Gastrocnemius medialis (tissue), 4 donors: Measurements from ENCODE around the gene TMOD4. TPM values are rescaled to one million over a fixed set of nuclear protein-coding genes. Genes with fewer than 3 reads are reported as not detected.

Experiments used
- ATAC-seq, 2 donors: fragments of 150-250 bp; one replicate each; pipeline ENCODE4 v1.9.1; 2016
- DNase-seq, 2 donors: peaks; one replicate each; pipeline ENCODE4 v3.0.0-alpha.2; 2019
- H3K27ac ChIP-seq, 4 donors: fragments of 200-600 bp; sonication (generic); 1 replicate in 1 of 4; 2 replicates in 3 of 4; pipeline ENCODE4 v1.5.1; 2016 to 2018; ENCODE audit warnings: mild to moderate bottlenecking in 2 of 4, moderate library complexity in 1 of 4
- H3K27me3 ChIP-seq, 3 donors: fragments of 200-600 bp; sonication (generic) in 2 of 3; 1 replicate in 1 of 3; 2 replicates in 2 of 3; pipeline versions ENCODE4 v1.5.1 to v1.6.0; 2016 to 2019; ENCODE audit warnings: mild to moderate bottlenecking in 1 of 3, moderate library complexity in 1 of 3
- H3K36me3 ChIP-seq, 2 donors: fragments of 200-600 bp; sonication (generic) in 1 of 2; one replicate each; pipeline ENCODE4 v1.5.1; 2017 to 2018
- H3K4me1 ChIP-seq, 2 donors: fragments of 200-600 bp; sonication (generic) in 1 of 2; one replicate each; pipeline ENCODE4 v1.5.1; 2016 to 2017; ENCODE audit warnings: mild to moderate bottlenecking in 2 of 2
- H3K4me3 ChIP-seq, 4 donors: fragments of 200-600 bp; sonication (generic) in 3 of 4; 1 replicate in 1 of 4; 2 replicates in 3 of 4; pipeline ENCODE4 v1.5.1; 2016 to 2019; ENCODE audit warnings: mild to moderate bottlenecking in 2 of 4
- H3K9me3 ChIP-seq, 3 donors: fragments of 200-600 bp; sonication (generic) in 2 of 3; 1 replicate in 1 of 3; 2 replicates in 2 of 3; pipeline ENCODE4 v1.5.1; 2016 to 2019
- POLR2A ChIP-seq, 2 donors: fragments of 450-650 bp; IDR thresholded peaks; one replicate each; pipeline ENCODE4 v1.6.1; 2017; ENCODE audit warnings: antibody characterized with exemption in 2 of 2, mild to moderate bottlenecking in 2 of 2, moderate library complexity in 2 of 2
- in situ Hi-C, 4 donors: fragments of 200-750 bp; cut with MboI; loops; one replicate each; pipeline versions ENCODE4 v1.15.0 to v1.8.0; 2017; ENCODE audit warnings: low sequenced_read_pairs in 4 of 4
- intact Hi-C: fragments of 100-400 bp; cut with DNase I; formaldehyde crosslinking; loops from one replicate; pipeline ENCODE4 v1.15.1; 2023; ENCODE audit warnings: low total_unique reads
- total RNA-seq, 4 donors: library from RNA; depleted of rRNA; stranded (reverse); fragments of >200 nt; gene quantifications; one replicate each; pipeline versions ENCODE4 v1.1.0 to v1.2.3, GENCODE V29; 2016
- TF ChIP-seq, protein P1 (sequence below), 5 experiments: fragments of 450-650 bp in 3 of 5; fragments of 200-600 bp in 2 of 5; sonication (generic) in 2 of 5; IDR thresholded peaks in 4 of 5; conservative IDR thresholded peaks in 1 of 5; 1 replicate in 4 of 5; 2 replicates in 1 of 5; pipeline ENCODE4 v1.5.1; 2016 to 2019; ENCODE audit warnings: antibody characterized with exemption in 5 of 5, mild to moderate bottlenecking in 3 of 5, moderate library complexity in 3 of 5

Gene TMOD4
- total RNA-seq, 4 donors from 2014 or later: 58.3 to 315 (median 188) TPM

DNA sequence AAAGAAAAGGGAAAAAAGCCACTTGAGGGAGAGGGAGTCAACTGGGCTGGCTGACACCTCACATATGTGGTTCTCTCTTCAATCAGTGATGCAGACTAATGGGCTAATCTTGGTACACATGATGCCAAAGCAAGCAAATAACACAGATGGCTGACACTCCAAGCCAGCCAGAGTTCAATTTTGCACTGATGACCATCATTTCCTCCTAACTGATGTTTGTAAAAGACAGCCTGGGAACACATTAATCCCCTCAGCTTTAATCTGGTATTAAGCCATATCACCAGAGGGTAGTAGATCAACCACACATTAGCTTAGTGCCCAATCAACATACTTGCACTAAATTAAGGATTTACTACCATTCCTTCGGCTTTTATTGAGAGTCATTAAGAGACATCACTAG, 11.4 kb upstream of the TMOD4 start:
- no peak for DNase-seq
- no peak for ATAC-seq
- H3K4me3 ChIP-seq: peak overlapping the region in 1 of 4 donors; percentile 10
- peak overlapping the region; percentile 92 to 99 (median 94) for H3K27ac ChIP-seq
- no peaks in the 10 kb centered on the region for H3K27me3 ChIP-seq
- no peaks in the 10 kb centered on the region for H3K9me3 ChIP-seq
- intact Hi-C loops (no loop called here), in situ Hi-C loops (no loop called here)
- TF ChIP-seq, protein P1, sequence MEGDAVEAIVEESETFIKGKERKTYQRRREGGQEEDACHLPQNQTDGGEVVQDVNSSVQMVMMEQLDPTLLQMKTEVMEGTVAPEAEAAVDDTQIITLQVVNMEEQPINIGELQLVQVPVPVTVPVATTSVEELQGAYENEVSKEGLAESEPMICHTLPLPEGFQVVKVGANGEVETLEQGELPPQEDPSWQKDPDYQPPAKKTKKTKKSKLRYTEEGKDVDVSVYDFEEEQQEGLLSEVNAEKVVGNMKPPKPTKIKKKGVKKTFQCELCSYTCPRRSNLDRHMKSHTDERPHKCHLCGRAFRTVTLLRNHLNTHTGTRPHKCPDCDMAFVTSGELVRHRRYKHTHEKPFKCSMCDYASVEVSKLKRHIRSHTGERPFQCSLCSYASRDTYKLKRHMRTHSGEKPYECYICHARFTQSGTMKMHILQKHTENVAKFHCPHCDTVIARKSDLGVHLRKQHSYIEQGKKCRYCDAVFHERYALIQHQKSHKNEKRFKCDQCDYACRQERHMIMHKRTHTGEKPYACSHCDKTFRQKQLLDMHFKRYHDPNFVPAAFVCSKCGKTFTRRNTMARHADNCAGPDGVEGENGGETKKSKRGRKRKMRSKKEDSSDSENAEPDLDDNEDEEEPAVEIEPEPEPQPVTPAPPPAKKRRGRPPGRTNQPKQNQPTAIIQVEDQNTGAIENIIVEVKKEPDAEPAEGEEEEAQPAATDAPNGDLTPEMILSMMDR (IDR thresholded peaks at IDR 0.05 in 4 of 5, conservative IDR thresholded peaks at IDR 0.05 in 1 of 5): no peak
- TF ChIP-seq POLR2A (IDR thresholded peaks at IDR 0.05): no peak
- peaks cover 30 to 34% of the 10 kb centered on the region in 2 donors for H3K4me1 ChIP-seq
- H3K36me3 ChIP-seq: peaks cover 0 to 37% of the 10 kb centered on the region in 2 donors

DNA sequence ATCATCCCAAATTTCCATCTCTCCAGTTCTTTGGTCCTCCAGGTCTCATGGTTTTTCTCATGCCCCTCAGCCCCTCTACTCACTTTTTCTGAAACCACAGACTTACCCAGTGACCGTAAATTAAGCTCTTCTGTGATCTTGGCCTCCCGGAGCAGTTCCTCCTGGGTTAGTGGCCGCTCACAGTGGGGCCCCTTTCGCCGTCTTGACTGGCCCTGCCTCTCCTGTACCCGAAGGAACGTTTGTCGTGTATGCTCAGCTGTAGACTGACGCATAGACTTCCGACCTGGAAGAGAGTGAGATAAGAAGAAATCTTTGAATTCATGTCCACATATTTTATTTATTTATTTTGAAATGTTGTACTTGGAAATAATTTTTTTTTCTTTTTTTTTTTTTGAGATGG, 8.4 kb upstream of the TMOD4 start:
- H3K9me3 ChIP-seq: no peaks in the 10 kb centered on the region
- no peak for DNase-seq
- H3K4me1 ChIP-seq: peaks cover 27 to 29% of the 10 kb centered on the region in 2 donors
- TF ChIP-seq, protein P1 (IDR thresholded peaks at IDR 0.05 in 4 of 5, conservative IDR thresholded peaks at IDR 0.05 in 1 of 5): no peak
- no peak for TF ChIP-seq POLR2A (IDR thresholded peaks at IDR 0.05)
- no peak overlapping the region for H3K27ac ChIP-seq
- no peak for ATAC-seq
- no peaks in the 10 kb centered on the region for H3K27me3 ChIP-seq
- in situ Hi-C loops (no loop called here), intact Hi-C loops (no loop called here)
- peaks cover 0 to 67% of the 10 kb centered on the region in 2 donors for H3K36me3 ChIP-seq
- no peak overlapping the region for H3K4me3 ChIP-seq

DNA sequence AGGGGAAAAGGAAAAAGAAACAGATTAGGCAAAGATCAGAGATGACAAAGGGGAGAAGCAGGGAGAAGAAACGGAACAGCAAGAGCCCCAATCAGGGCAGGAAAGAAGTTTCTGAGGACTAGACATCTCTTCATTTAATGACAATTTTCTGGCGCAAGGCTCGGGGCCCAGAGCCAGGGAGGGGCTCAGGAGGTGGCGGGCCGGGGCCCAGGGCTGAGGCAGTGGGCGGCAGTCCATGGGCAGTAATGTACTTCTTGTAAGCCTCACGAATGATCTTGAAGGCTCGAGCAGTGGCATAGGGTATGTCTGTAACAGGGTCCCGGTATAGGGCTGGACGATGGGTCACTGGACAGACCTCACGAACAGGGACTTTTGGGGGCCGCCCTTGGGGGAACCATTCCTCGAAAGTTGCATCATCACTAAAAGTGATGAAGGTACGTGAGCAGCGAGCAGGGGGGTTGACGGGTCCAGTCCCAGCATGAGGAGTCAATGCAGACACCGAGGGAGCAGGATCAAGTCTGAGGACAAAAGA, 799 bp upstream of the TMOD4 start:
- TF ChIP-seq, protein P1 (IDR thresholded peaks at IDR 0.05 in 4 of 5, conservative IDR thresholded peaks at IDR 0.05 in 1 of 5): no peak
- TF ChIP-seq POLR2A (IDR thresholded peaks at IDR 0.05): no peak
- in situ Hi-C loops: no loop called here
- peaks cover 0 to 56% of the 10 kb centered on the region in 2 donors for H3K36me3 ChIP-seq

DNA sequence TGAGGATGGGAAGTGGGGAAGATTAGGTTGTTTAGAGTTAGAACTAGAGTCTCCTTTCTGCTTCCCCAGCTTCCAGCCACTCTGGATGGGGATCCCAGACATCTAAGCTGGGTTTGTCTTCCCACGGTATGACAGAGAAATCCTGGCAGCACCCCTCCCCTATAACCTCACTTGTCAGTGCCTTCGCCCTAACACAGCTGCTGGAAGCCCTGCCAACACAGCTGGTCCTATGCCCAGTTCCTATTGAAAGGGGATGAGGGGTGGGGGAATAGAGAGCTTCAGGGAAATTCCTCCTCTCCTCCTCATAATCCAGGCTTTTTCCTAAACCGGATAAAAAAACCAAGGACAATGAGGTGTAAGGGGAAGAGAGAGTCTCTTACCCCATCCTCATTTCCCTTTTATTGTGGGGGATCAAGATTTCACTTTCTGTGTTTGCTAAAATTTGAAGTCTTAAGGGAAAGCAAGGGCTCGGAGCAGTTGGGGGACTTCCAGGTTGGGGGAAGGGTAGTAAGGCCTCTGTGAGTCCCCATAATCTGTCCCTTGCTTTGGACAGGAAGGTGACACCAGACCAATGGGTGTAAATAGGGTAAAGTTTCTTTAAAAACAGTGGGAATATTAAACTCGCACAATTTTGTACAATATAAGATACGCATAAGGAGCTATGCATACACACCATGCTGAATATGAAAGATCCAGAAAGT, 590 bp downstream of the TMOD4 start:
- Histone ChIP-seq H3K27ac (peak overlapping the region; percentile 91 to 99 (median 92)), H3K36me3 (peaks cover 0 to 55% of the 10 kb centered on the region in 2 donors), H3K4me3 (peak overlapping the region; percentile 43 to 60 (median 50))

More for the DNA sequence above, 799 bp upstream of the TMOD4 start:
- ATAC-seq (no peak), DNase-seq (no peak)
- intact Hi-C loops: no loop called here
- H3K4me3 ChIP-seq: no peak overlapping the region
- H3K27ac ChIP-seq: peak overlapping the region; percentile 91 to 99 (median 92)
- peaks cover 21 to 34% of the 10 kb centered on the region in 2 donors for H3K4me1 ChIP-seq
- no peaks in the 10 kb centered on the region for H3K27me3 ChIP-seq
- H3K9me3 ChIP-seq: no peaks in the 10 kb centered on the region

More for the DNA sequence above, 590 bp downstream of the TMOD4 start:
- in situ Hi-C loops: no loop called here
- peak in 1 of 2 donors; percentile 83 for DNase-seq
- intact Hi-C loops: no loop called here
- Histone ChIP-seq H3K27me3 (no peaks in the 10 kb centered on the region), H3K4me1 (peaks cover 35 to 48% of the 10 kb centered on the region in 2 donors), H3K9me3 (no peaks in the 10 kb centered on the region)
- peak; percentile 52 to 61 for ATAC-seq
- no peak for TF ChIP-seq POLR2A (IDR thresholded peaks at IDR 0.05)
- TF ChIP-seq, protein P1 (IDR thresholded peaks at IDR 0.05 in 4 of 5, conservative IDR thresholded peaks at IDR 0.05 in 1 of 5): no peak
